Hindlimb muscle (tissue), 1 donor: ENCODE measurements around the gene ARAP3. TPM values are rescaled to one million over a fixed set of nuclear protein-coding genes. Genes with fewer than 3 reads are reported as not detected.
A peak's percentile ranks its signal among the peaks of the same experiment; 100 is the strongest.
"Not testable (repeated sequence)": the region's sequence is repeated elsewhere in the genome, so short reads cannot be mapped to it uniquely, and the experiment has no call there.

ENCODE experiments used
- DNase-seq: peaks from one replicate; pipeline ENCODE4 v3.0.0-alpha.2; 2013
- polyA plus RNA-seq: library from polyadenylated mRNA; unstranded; fragments of 120-200 nt; gene quantifications from one replicate; pipeline ENCODE4 v1.2.1, GENCODE V29; 2013; ENCODE audit not compliant: insufficient read length

Gene ARAP3
- polyA plus RNA-seq = 13.9 TPM

GRCh38 chr5:141681695-141682641 is at the start of gene ARAP3:
TSS of gene ARAP3 (minus strand) at chr5:141682230. CDS start at chr5:141680486, 1,744 bp downstream.
- DNase-seq = peak; percentile 61

GRCh38 chr5:141729387-141730006 is 47.5 kb upstream of the ARAP3 start:
- no peak for DNase-seq

- DNase-seq = no peak
Observed at GRCh38 chr5:141725891-141726290, 43.9 kb upstream of the ARAP3 start.

GRCh38 chr5:141725174-141725573 is 43.1 kb upstream of the ARAP3 start:
- not testable (repeated sequence) for DNase-seq

- no peak for DNase-seq
Observed at GRCh38 chr5:141722266-141722665, 40.2 kb upstream of the ARAP3 start.

GRCh38 chr5:141717043-141717442 is 35.0 kb upstream of the ARAP3 start:
- DNase-seq = no peak

GRCh38 chr5:141716468-141716867 is 34.4 kb upstream of the ARAP3 start:
- no peak for DNase-seq

GRCh38 chr5:141716009-141716408 is 34.0 kb upstream of the ARAP3 start:
- DNase-seq = no peak

- DNase-seq = no peak
Observed at GRCh38 chr5:141715346-141715905, 33.4 kb upstream of the ARAP3 start.

- no peak for DNase-seq
Observed at GRCh38 chr5:141714542-141715310, 32.7 kb upstream of the ARAP3 start.

- DNase-seq = no peak
Observed at GRCh38 chr5:141713616-141714309, 31.7 kb upstream of the ARAP3 start.

GRCh38 chr5:141711687-141712086 is 29.7 kb upstream of the ARAP3 start:
- no peak for DNase-seq

- DNase-seq = no peak
Observed at GRCh38 chr5:141709699-141710267, 27.8 kb upstream of the ARAP3 start.

- DNase-seq = no peak
Observed at GRCh38 chr5:141708016-141708415, 26.0 kb upstream of the ARAP3 start.

- DNase-seq = no peak
Observed at GRCh38 chr5:141707510-141707909, 25.5 kb upstream of the ARAP3 start.

- no peak for DNase-seq
Observed at GRCh38 chr5:141706121-141706520, 24.1 kb upstream of the ARAP3 start.

GRCh38 chr5:141705469-141705868 is 23.4 kb upstream of the ARAP3 start:
- no peak for DNase-seq

- DNase-seq = no peak
Observed at GRCh38 chr5:141704782-141705297, 22.8 kb upstream of the ARAP3 start.

GRCh38 chr5:141703133-141703561 is 21.1 kb upstream of the ARAP3 start:
- DNase-seq = no peak

GRCh38 chr5:141701360-141702119 is 19.5 kb upstream of the ARAP3 start:
- DNase-seq = no peak

GRCh38 chr5:141697586-141697985 is 15.6 kb upstream of the ARAP3 start:
- no peak for DNase-seq
